Subcutaneous abdominal adipose tissue (tissue), 5 donors: Measurements from ENCODE around the gene GRAMD4.

Experiments used
- H3K27ac ChIP-seq: one replicate; pipeline ENCODE4 v1.7.0; 2013; ENCODE audit warnings: low read depth, mild to moderate bottlenecking, inconsistent platforms, low read length, moderate library complexity
- H3K27me3 ChIP-seq, 5 donors: one replicate each; pipeline ENCODE4 v1.7.0; 2013; ENCODE audit warnings: low read length in 5 of 5, inconsistent platforms in 1 of 5; ENCODE audit not compliant: control insufficient read depth in 5 of 5, insufficient read depth in 4 of 5
- H3K36me3 ChIP-seq, 5 donors: one replicate each; pipeline ENCODE4 v1.7.0; 2013; ENCODE audit warnings: low read length in 5 of 5; ENCODE audit not compliant: control insufficient read depth in 5 of 5, insufficient read depth in 5 of 5
- H3K4me1 ChIP-seq, 5 donors: one replicate each; pipeline ENCODE4 v1.7.0; 2013; ENCODE audit warnings: low read length in 5 of 5, mild to moderate bottlenecking in 3 of 5, moderate library complexity in 1 of 5; ENCODE audit not compliant: control insufficient read depth in 5 of 5, insufficient read depth in 5 of 5
- H3K4me3 ChIP-seq, 5 donors: one replicate each; pipeline ENCODE4 v1.7.0; 2013; ENCODE audit warnings: low read length in 5 of 5, low read depth in 1 of 5
- H3K9ac ChIP-seq, 5 donors: one replicate each; pipeline ENCODE4 v1.7.0; 2013; ENCODE audit warnings: low read length in 5 of 5, mild to moderate bottlenecking in 4 of 5, moderate library complexity in 3 of 5
- H3K9me3 ChIP-seq, 5 donors: one replicate each; pipeline ENCODE4 v1.7.0; 2013; ENCODE audit warnings: low read length in 5 of 5; ENCODE audit not compliant: control insufficient read depth in 5 of 5
- donor health status: healthy.
- donor health status: healthy.
- donor health status: healthy.
- donor health status: healthy.
- donor health status: healthy.

The GRAMD4 gene

GRCh38 chr22:46677323-46678002, 57.3 kb downstream of the GRAMD4 start:
- H3K27ac ChIP-seq: no peak overlapping the region

GRCh38 chr22:46678003-46678657, 57.9 kb downstream of the GRAMD4 start:
- Histone ChIP-seq H3K9ac (peak overlapping the region in 1 of 5 donors; percentile 39), H3K27me3 (no peaks in the 10 kb centered on the region), H3K27ac (no peak overlapping the region), H3K36me3 (peaks cover 0 to 56% (median 47%) of the 10 kb centered on the region in 5 donors), H3K4me1 (peaks cover 0 to 41% (median 25%) of the 10 kb centered on the region in 5 donors), H3K4me3 (no peak overlapping the region), H3K9me3 (no peaks in the 10 kb centered on the region)

More at GRCh38 chr22:46677323-46678002, 57.3 kb downstream of the GRAMD4 start:
- Histone ChIP-seq H3K4me3 (no peak overlapping the region), H3K36me3 (peaks cover 0 to 56% (median 48%) of the 10 kb centered on the region in 5 donors), H3K9me3 (no peaks in the 10 kb centered on the region), H3K9ac (no peak overlapping the region), H3K27me3 (no peaks in the 10 kb centered on the region), H3K4me1 (peaks cover 0 to 45% (median 25%) of the 10 kb centered on the region in 5 donors)

GRCh38 chr22:46678785-46679700, 58.9 kb downstream of the GRAMD4 start:
- peak overlapping the region in 1 of 5 donors; percentile 39 for H3K9ac ChIP-seq
- H3K36me3 ChIP-seq: peaks cover 0 to 46% (median 38%) of the 10 kb centered on the region in 5 donors
- no peak overlapping the region for H3K27ac ChIP-seq

GRCh38 chr22:46679706-46680269, 59.6 kb downstream of the GRAMD4 start:
- H3K4me1 ChIP-seq: peaks cover 0 to 35% (median 18%) of the 10 kb centered on the region in 5 donors
- no peaks in the 10 kb centered on the region for H3K9me3 ChIP-seq
- H3K27me3 ChIP-seq: no peaks in the 10 kb centered on the region
- H3K36me3 ChIP-seq: peaks cover 0 to 39% (median 31%) of the 10 kb centered on the region in 5 donors
- no peak overlapping the region for H3K27ac ChIP-seq
- no peak overlapping the region for H3K4me3 ChIP-seq
- H3K9ac ChIP-seq: no peak overlapping the region

More at GRCh38 chr22:46678785-46679700, 58.9 kb downstream of the GRAMD4 start:
- H3K4me3 ChIP-seq: no peak overlapping the region
- no peaks in the 10 kb centered on the region for H3K9me3 ChIP-seq
- no peaks in the 10 kb centered on the region for H3K27me3 ChIP-seq
- peaks cover 0 to 34% (median 19%) of the 10 kb centered on the region in 5 donors for H3K4me1 ChIP-seq

GRCh38 chr22:46681010-46681409, 60.8 kb downstream of the GRAMD4 start:
- no peaks in the 10 kb centered on the region for H3K9me3 ChIP-seq
- no peaks in the 10 kb centered on the region for H3K27me3 ChIP-seq
- H3K4me3 ChIP-seq: no peak overlapping the region
- H3K9ac ChIP-seq: no peak overlapping the region
- peaks cover 0 to 30% (median 24%) of the 10 kb centered on the region in 5 donors for H3K36me3 ChIP-seq
- H3K4me1 ChIP-seq: peaks cover 0 to 38% (median 28%) of the 10 kb centered on the region in 5 donors
- no peak overlapping the region for H3K27ac ChIP-seq

- Histone ChIP-seq H3K4me1 (peaks cover 0 to 47% (median 35%) of the 10 kb centered on the region in 5 donors), H3K27ac (no peak overlapping the region), H3K4me3 (no peak overlapping the region), H3K36me3 (peaks cover 0 to 28% (median 23%) of the 10 kb centered on the region in 5 donors), H3K9me3 (no peaks in the 10 kb centered on the region), H3K9ac (no peak overlapping the region), H3K27me3 (no peaks in the 10 kb centered on the region)
Observed at GRCh38 chr22:46682011-46682731, 62.0 kb downstream of the GRAMD4 start.

- no peak overlapping the region for H3K4me3 ChIP-seq
- peaks cover 0 to 32% (median 31%) of the 10 kb centered on the region in 5 donors for H3K36me3 ChIP-seq
- no peaks in the 10 kb centered on the region for H3K27me3 ChIP-seq
- H3K27ac ChIP-seq: peak overlapping the region; percentile 67
- no peak overlapping the region for H3K9ac ChIP-seq
- peaks cover 2 to 48% (median 21%) of the 10 kb centered on the region in 5 donors for H3K4me1 ChIP-seq
- H3K9me3 ChIP-seq: no peaks in the 10 kb centered on the region
Observed at GRCh38 chr22:46684706-46685105, 64.5 kb downstream of the GRAMD4 start.

- peaks cover 3 to 46% (median 43%) of the 10 kb centered on the region in 5 donors for H3K36me3 ChIP-seq
Observed at GRCh38 chr22:46686221-46687047, 66.2 kb downstream of the GRAMD4 start.

More at GRCh38 chr22:46686221-46687047, 66.2 kb downstream of the GRAMD4 start:
- Histone ChIP-seq H3K27me3 (no peaks in the 10 kb centered on the region), H3K9ac (peak overlapping the region in 2 of 5 donors; percentile 9 to 33), H3K9me3 (no peaks in the 10 kb centered on the region), H3K4me3 (no peak overlapping the region), H3K4me1 (peaks cover 2 to 48% (median 16%) of the 10 kb centered on the region in 5 donors), H3K27ac (peak overlapping the region; percentile 67)
